Endothelial cell (in vitro differentiated cells): ENCODE results near the gene PLD2. TPM values are rescaled to one million over a fixed set of nuclear protein-coding genes. Genes with fewer than 3 reads are reported as not detected.
A peak's percentile ranks its signal among the peaks of the same experiment; 100 is the strongest.

Experiments
- DNase-seq: peaks from one replicate; pipeline ENCODE4 v3.0.0; 2021; ENCODE audit warnings: low spot score
- H3K27ac Mint-ChIP-seq: one replicate; pipeline ENCODE4 v1.8.0; 2021; ENCODE audit warnings: mixed read lengths, inconsistent platforms; ENCODE audit not compliant: unreplicated experiment
- H3K27me3 Mint-ChIP-seq: one replicate; pipeline ENCODE4 v1.8.0; 2021; ENCODE audit warnings: mild to moderate bottlenecking, moderate library complexity, mixed read lengths, inconsistent platforms; ENCODE audit not compliant: unreplicated experiment
- H3K36me3 Mint-ChIP-seq: one replicate; pipeline ENCODE4 v1.8.0; 2021; ENCODE audit warnings: mild to moderate bottlenecking, low read depth, mixed read lengths, inconsistent platforms; ENCODE audit not compliant: unreplicated experiment
- H3K4me1 Mint-ChIP-seq: one replicate; pipeline ENCODE4 v1.8.0; 2021; ENCODE audit warnings: mild to moderate bottlenecking, mixed read lengths, inconsistent platforms; ENCODE audit not compliant: unreplicated experiment
- H3K4me3 Mint-ChIP-seq: one replicate; pipeline ENCODE4 v1.8.0; 2021; ENCODE audit warnings: mild to moderate bottlenecking, mixed read lengths, inconsistent platforms; ENCODE audit not compliant: unreplicated experiment
- H3K9me3 Mint-ChIP-seq: one replicate; pipeline ENCODE4 v1.8.0; 2021; ENCODE audit warnings: mixed read lengths, inconsistent platforms; ENCODE audit not compliant: unreplicated experiment
- CTCF ChIP-seq: fragments of 200-600 bp; sonication (generic); IDR thresholded peaks from one replicate; pipeline ENCODE4 v1.5.0; 2021; ENCODE audit warnings: antibody characterized with exemption; ENCODE audit not compliant: unreplicated experiment
- total RNA-seq: library from RNA; stranded (reverse); fragmentation: NEBNext Ultra II Directional; extraction: Animal tissue kit (Norgen Biotek cat#: 25700); gene quantifications from one replicate; pipeline ENCODE4 v1.2.1, GENCODE V29; 2021; ENCODE audit not compliant: unreplicated experiment

Gene PLD2
- total RNA-seq, 1 donor from 2014 or later: 86.5 TPM

DNA sequence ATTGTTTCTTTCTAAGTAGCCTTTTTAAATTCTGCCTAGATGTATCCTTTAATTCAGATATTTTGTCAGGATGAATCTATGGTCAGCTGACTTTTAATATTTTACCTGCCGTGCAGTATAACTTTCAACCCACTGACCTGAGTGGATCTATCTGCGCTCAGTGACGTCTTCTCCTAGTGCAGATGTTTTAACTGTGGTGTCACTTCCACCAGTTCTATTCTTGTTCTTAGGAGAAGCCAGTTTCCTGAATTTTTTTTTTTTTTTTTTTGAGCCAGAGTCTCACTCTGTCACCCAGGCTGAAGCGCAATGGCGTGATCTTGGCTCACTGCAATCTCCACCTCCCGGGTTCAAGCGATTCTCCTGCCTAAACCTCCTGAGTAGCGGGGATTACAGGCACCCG, 40.2 kb upstream of the PLD2 start:
- H3K27me3 Mint-ChIP-seq: no peaks in the 10 kb centered on the region
- DNase-seq: no peak
- peaks cover 3% of the 10 kb centered on the region for H3K4me1 Mint-ChIP-seq
- H3K36me3 Mint-ChIP-seq: no peaks in the 10 kb centered on the region
- no peaks in the 10 kb centered on the region for H3K9me3 Mint-ChIP-seq
- H3K27ac Mint-ChIP-seq: no peak overlapping the region
- TF ChIP-seq CTCF: no peak
- H3K4me3 Mint-ChIP-seq: no peak overlapping the region

DNA sequence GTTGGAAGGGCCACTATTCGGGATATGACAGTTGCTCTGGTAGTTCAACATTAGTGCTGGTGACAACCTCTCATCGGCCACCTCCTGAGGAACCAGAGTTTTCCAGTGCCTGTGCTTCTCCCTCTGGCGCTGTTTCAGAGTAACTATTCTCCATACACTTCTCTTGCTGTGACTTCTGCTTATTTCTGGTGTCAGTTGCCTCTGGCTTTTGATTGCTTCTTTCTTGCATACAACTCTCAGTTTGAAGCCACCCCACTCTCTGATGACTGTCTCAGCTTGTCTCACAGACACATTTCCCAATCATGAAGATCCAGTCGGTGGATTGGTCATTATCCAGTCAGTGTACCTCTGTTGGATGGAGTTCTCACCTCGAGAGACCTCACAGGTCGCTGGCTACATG, 38.7 kb upstream of the PLD2 start:
- no peak for TF ChIP-seq CTCF

DNA sequence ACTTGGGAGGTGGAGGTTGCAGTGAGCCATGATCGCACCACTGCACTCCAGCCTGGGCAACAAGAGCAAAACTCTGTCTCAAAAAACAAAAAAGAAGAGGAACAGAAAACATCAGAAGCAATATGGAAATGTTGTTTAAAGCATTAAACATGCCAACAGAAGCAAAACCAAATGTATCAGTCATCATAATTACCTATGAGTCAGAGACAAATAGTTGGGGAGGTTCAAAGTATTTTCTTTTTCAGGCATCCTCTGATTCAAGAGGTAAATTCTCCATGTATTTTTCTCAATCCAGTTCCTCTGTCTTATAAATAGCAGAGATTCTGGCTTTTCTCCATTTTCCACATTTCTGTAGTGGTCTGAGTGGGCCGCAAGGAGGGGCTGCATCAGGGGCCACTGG, 37.3 kb upstream of the PLD2 start:
- no peaks in the 10 kb centered on the region for H3K9me3 Mint-ChIP-seq
- no peaks in the 10 kb centered on the region for H3K27me3 Mint-ChIP-seq
- no peaks in the 10 kb centered on the region for H3K36me3 Mint-ChIP-seq
- no peak for TF ChIP-seq CTCF
- DNase-seq: no peak
- no peaks in the 10 kb centered on the region for H3K4me1 Mint-ChIP-seq
- no peak overlapping the region for H3K27ac Mint-ChIP-seq
- no peak overlapping the region for H3K4me3 Mint-ChIP-seq

More for the DNA sequence above, 38.7 kb upstream of the PLD2 start:
- no peaks in the 10 kb centered on the region for H3K9me3 Mint-ChIP-seq
- no peak for DNase-seq
- no peaks in the 10 kb centered on the region for H3K27me3 Mint-ChIP-seq
- H3K36me3 Mint-ChIP-seq: no peaks in the 10 kb centered on the region
- no peaks in the 10 kb centered on the region for H3K4me1 Mint-ChIP-seq
- no peak overlapping the region for H3K27ac Mint-ChIP-seq
- no peak overlapping the region for H3K4me3 Mint-ChIP-seq

GRCh38 chr17:4771519-4772234, 35.3 kb upstream of the PLD2 start, which contains the start of gene TM4SF5:
Gene TM4SF5 (plus strand): TSS chr17:4771886. CDS start chr17:4771923, 37 bp downstream.
- no peaks in the 10 kb centered on the region for H3K27me3 Mint-ChIP-seq
- no peak within 1 kb of the TSS for H3K27ac Mint-ChIP-seq
- H3K4me1 Mint-ChIP-seq: no peaks in the 10 kb centered on the region
- no peaks in the 10 kb centered on the region for H3K9me3 Mint-ChIP-seq
- DNase-seq: no peak
- TF ChIP-seq CTCF: no peak
- H3K4me3 Mint-ChIP-seq: peak within 1 kb of the TSS; percentile 53
- no peaks in the 10 kb centered on the region for H3K36me3 Mint-ChIP-seq

DNA sequence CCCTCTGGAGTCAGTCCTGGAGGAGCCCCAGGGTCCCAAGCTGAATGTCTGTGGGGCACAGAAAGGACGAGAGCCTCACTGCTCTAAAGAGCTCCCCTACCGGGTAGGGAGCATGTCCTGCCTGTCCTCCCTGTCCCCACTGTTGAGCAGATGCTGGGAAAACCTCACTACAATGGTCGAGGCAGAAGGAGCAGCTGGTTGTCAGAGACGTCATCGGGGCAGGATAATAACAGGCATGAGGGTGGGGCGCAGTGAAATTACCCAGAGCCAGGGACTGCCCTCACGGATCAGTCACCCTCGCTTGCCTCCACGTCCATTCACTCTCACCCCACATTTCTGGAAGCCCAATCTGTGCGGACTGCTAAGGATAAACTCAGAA, 34.7 kb upstream of the PLD2 start:
- H3K4me1 Mint-ChIP-seq: no peaks in the 10 kb centered on the region
- no peak for DNase-seq
- no peak for TF ChIP-seq CTCF
- H3K9me3 Mint-ChIP-seq: no peaks in the 10 kb centered on the region
- H3K36me3 Mint-ChIP-seq: no peaks in the 10 kb centered on the region
- no peak overlapping the region for H3K27ac Mint-ChIP-seq
- no peak overlapping the region for H3K4me3 Mint-ChIP-seq
- H3K27me3 Mint-ChIP-seq: no peaks in the 10 kb centered on the region
